Stimulated activated CD4-positive, alpha-beta T cell treated with anti-CD3 and anti-CD28 coated beads, Interleukin-12 subunit alpha, Interleukin-12 subunit beta, amount 100 ng/mL, for 4 hours (primary cell): ENCODE data around the gene FXYD7.
A peak's percentile ranks its signal among the peaks of the same experiment; 100 is the strongest.
"Not testable (repeated sequence)": the region's sequence is repeated elsewhere in the genome, so short reads cannot be mapped to it uniquely, and the experiment has no call there.

ENCODE experiments used
- DNase-seq: peaks from one replicate; pipeline ENCODE4 v3.0.0-alpha.2; 2020

FXYD7 gene

DNA sequence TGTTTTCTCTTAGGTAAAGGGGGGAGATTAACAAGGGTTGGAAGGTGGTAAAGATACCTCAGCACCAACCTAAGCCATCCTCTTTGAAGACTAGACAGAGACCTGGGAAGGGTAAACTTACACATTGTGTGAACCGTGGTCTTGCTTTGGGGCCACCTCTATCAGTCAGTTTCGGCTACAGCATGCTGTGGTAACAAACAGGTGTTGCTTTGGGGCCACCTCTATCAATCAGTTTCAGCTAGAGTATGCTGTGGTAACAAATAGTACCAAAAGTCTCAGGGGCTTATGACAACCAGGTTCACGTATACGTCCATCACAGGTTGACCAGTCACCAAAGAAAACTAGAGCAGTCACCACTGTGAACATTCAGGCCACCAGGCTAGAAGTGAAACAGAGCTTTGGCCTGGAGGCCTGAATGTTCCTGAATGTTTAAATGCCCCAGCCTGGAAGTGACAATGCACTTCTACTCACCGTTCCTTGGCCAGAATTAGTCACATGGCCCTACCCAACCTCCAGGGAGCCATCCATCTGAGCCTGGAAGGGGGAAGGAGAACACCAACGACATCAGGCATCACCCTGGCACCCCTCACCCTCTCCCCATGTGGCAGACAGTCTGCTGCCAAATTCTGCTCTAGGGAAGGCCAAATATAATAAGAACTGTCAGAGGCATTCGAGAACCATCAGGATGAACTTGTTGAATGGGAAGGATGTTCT, 3.8 kb downstream of the FXYD7 start:
- no peak for DNase-seq

DNA sequence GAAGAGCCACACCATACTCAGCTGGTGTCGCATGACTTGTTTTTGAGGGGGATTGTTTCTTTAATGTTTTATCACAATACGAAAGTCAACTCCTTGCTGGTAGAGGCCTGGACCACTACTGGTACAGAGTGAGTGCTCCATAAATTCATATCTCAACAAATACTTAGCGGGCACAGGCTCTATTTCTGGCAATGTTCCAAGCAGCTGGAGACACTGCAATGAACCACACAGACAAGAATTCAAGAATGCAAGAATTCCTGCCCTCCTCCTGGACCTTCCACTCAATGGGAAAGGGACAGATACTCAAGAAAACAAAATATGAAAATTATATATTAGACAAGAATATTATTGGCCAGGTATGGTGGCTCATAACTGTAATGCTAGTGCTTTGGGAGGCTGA, 6.4 kb downstream of the FXYD7 start:
- DNase-seq: no peak

DNA sequence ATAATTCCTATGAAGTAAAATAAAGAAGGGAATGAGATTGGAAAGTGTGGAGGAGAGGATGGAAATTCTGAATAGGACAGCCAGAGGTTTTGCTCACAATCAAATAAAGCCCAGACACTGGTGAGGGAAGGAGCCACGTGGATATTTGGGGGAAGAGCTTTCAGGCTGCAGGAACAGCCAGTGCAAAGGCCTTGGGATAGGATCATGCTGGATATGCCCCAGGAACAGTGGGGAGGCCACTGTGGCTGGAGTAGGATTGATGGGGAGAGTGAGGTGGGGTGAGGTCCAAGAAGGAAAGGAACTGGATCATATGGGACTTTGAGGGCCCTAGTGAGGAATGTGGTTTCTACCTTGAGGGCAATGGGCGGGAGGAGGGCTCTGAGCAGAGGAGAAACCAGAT, 7.4 kb downstream of the FXYD7 start:
- no peak for DNase-seq

DNA sequence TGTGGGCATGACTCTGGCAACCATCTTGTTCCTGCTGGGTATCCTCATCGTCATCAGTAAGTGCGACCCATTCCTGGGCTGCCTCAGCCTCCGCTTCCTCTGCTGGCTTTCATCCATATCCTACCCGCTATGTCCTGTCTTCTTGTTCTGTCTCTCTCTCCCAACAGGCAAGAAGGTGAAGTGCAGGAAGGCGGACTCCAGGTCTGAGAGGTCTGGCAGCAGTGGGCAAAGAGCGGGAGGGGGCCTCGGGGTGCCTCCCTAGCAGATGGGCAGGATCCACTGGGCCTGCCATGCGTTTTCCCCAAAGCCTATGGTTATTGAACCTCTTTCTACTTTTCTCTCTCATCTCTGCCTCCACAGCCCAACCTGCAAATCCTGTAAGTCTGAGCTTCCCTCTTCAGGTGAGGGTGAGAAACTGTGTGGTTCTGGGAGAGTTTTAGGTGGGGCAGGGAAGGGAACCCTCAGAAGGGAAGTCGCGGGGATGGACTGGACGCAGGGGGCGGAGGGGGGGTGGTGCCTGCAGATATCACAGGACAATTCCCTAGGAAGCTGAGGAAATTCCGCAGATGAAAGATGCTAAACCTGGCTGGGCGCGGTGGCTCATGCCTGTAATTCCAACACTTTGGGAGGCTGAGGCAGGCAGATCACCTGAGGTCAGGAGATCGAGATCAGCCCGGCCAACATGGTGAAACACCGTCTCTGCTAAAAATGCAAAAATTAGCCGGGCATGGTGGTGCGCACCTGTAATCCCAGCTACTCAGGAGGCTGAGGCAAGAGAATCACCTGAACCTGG, 8.4 kb downstream of the FXYD7 start:
- DNase-seq: no peak

DNA sequence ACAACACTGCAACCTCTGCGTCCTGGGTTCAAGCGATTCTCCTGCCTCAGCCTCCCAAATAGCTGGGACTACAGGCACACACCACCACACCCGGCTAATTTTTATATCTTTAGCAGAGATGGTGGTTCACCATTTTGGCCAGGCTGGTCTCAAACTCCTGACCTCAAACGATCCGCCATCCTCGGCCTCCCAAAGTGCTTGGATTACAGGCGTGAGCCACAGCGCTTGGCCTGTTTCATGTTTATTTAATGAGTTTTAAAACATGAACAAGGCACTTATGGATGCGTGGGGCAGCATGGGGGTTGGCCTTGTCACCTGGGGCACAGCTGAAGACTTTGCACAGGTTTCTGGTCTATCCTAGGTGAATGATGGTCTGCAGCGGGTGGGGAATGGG, 10.1 kb downstream of the FXYD7 start:
- DNase-seq: not testable (repeated sequence)

DNA sequence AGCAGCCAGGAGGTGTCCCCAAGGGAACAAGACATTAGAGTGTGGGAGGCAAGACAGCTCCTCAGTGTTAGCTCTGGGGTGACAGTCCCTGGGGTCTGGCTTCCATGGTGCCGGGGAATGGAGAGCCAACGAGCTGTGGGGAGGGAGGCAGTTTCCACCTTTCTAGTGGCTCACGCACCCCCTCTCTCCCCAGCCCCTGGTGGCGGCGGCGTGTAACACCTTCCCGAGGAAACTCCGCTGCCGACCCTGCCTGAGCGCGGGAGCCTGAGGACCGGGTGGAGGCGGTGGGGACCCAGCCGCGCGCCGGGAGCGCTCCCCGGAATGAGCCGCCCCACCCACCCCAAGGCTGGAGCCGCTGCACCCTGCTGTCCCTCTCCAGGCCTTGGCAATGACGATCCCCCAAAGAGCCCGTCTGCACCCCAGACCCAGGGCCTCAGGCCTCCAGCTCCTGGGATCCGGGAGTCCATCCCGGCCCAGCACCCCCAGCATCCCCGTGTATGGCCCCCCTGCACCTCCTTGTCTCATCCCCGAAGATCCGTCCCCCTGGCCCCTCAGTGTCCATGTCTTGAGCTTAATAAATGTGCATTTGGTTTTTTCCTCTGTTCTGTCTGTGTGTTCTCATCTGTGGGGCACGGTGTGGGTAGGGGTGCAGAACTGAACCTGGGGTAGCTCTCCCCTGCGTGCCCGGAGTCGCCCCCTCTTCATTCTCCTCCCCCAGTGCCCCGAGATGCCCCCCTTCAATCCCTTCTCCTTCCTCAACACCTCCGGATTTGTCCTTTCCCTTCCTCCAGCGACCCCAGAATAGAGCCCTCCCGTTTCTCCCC, 10.9 kb downstream of the FXYD7 start:
- peak; percentile 75 for DNase-seq

DNA sequence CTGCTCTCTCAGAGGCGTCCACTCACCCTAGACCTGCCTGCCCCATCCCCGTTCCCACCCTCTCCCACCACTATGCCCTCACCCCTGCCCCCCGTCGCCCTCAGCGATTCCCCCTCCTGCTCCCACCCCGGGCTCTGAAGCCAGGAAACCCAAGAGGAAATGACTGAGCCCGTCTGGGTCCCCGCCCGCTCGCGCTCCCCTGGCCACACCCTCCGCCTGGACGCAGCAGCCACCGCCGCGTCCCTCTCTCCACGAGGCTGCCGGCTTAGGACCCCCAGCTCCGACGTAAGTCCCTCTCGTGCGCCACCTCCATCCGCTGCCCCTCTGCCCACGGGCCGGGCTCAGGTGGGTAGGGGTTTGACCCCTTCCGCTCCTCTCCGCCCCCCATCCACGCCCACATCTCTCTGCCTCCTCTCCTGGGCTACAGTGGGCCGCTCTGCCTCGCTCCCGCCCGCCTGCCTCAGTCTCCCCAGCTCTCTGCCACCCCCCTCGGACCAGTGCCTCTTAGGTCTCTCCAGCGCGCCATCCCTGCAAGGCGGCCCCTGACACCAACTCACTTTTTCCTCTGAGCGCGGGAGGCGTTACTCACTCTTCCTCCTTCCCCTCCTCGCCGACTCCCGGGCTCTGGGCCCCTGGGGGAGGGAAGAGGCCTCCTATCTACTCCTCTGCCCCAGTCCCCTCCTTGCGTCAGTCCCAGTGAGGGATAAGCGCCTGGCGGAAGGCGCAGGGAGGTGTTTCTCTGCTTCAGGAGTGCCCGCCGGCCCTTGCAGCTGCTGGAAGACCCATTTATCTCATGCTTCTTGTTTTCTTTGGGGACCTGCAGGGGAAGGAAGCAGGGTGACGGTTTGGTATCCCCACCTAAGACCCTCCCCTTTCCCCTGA, 11.7 kb downstream of the FXYD7 start, which contains the start of gene FXYD5:
FXYD5 (plus strand) TSS at position 211 of the 882 bp plus-strand sequence. CDS start 816 bp downstream, outside the sequence.
- DNase-seq: peak; percentile 83

DNA sequence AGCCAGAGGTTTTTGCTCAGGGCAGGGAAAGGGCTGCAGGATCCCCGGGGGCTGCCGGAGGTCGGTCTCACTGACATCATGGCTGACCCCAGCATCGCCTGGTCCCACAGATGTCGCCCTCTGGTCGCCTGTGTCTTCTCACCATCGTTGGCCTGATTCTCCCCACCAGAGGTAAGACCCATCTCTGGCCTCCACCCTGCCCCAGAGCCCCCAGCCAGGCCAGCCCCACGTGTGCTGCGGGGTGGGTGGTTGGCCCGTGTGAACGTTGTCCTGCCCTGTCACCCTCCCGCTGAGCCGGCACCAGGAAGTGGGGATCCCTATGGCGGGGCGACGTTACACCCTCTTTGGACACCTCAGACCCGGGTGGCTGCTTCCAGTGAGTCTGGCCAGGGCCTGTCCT, 12.4 kb downstream of the FXYD7 start:
- peak; percentile 37 for DNase-seq

DNA sequence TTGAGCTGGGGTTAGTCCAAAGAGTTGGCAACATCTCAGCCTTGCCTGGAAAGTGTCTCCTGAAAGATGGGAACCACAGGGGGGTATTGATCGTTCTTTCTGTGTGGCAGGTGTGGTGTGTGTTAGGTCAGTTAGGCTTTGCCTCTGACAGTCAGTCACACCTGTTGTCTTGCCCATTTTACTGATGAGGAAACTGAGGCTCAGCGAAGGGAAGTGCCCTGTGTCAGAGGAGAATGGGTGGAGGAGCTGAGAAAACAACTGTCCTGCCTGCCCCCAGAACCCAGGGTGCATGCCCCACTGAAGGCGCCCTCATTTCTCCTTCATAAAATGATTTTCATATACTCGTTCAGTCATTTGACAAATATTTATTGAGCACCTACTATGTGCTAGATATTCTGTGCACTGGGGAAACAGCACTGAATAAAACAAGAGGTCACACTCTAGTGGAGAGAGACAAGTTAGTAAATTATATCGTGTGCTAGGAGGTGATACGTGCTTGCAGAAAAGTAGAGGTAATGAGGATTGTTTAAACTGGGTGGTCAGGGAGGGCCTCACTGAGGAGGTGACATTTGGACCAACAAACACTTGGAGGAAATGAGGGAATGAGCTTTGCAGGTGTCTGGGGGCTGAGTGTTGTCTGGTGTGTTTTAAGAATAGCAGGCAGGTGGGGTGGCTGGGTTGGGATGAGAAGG, 13.1 kb downstream of the FXYD7 start:
- no peak for DNase-seq

DNA sequence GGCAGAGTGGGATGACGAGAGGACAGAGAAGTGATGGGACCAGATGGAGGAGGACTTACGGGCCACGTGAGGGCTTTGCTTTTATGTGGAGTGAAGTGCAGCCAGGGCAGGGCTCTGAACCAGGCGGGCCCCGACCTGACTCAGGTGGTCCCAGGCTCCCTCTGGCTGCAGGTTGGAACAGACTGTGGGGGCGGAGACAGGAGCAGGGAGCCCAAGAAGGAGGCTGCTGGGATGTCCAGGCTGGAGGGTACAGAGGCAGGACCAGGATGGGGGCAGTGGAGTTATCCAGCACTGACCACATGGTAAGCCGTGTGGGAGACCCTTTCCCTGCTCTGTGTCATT, 13.6 kb downstream of the FXYD7 start:
- no peak for DNase-seq

DNA sequence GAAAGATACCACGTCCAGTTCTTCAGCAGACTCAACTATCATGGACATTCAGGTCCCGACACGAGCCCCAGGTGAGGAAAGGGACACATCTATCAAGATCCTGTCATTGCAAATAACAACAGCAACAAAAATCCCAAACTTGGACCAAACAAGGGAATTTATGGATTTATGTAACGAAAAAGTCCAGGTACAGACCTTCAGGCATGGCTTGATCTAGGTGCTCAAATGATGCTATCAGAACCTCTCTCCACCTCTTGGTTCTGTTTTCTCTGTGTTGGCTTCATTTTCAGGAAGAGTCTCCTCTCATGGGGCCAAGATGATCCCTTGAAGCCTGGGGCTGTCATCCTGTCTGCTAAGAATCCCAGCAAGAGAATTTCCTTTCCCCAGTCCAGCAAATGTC, 14.4 kb downstream of the FXYD7 start:
- no peak for DNase-seq

DNA sequence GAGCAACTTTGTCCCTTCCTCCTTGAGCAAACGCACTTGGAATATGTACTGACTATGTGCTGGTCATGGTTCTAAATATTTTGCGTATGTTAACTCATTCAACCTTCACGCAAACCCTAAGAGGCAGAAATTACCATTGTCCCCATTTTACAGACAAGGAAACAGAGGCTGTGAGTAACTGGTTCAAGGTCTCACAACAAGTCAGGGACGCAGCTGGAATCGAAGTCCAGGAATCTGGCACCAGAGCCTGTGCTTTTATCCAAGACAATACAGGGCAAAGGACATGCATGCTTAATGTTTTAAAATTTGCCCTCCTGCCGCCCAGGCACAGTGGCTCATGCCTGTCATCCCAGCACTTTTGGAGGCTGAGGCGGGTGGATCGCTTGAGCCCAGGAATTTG, 16.6 kb downstream of the FXYD7 start:
- no peak for DNase-seq

DNA sequence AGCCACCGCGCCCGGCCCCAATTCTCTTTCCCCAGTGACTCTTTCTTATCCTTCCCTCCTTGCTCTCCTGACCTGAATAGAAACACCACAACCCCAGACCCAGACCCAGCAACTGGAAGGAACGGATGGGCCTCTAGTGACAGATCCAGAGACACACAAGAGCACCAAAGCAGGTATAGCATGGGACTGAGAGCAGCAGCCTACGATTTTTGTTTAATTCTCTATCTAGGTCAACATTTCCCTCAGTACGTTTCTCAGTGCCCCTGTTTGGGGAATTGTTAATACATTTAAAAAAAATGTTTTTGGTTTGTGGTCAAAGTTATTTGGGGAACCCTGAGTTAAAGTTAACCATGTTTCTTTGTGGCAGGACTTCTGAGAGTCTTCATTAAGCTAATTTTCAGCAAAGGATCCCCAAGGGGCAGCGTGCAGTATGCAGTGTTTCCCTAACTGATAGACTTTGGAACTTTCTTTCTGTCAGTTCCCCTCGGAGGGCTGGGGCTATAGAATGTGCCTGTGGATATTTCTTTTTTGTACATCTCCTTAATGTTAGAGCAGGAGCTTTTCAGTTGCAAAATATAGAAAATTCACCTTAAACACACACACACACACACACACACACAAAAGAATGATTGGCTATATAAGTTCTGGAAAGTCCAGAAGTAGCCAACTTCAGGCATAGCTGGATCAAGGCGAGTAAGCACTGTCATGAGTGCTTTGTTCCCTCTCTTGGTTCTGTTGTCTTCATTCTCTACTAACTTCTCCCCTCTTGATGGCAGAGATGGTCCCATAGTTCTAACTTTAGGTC, 17.8 kb downstream of the FXYD7 start:
- DNase-seq: no peak

DNA sequence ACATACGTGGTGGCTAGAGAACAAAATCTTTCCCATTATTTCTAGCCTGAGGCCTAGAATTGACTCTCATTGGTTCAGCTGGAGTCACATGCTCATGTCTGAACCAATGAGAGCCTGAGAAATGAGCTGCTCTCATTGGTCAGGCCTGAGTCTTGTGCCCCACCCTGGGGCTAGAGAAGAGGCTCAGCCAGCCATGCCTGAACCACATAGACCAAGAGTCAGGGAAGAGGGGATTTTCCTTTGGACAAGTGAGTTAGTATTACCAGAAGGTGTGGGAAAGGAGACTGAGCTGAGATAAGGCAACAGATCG, 18.3 kb downstream of the FXYD7 start:
- no peak for DNase-seq

DNA sequence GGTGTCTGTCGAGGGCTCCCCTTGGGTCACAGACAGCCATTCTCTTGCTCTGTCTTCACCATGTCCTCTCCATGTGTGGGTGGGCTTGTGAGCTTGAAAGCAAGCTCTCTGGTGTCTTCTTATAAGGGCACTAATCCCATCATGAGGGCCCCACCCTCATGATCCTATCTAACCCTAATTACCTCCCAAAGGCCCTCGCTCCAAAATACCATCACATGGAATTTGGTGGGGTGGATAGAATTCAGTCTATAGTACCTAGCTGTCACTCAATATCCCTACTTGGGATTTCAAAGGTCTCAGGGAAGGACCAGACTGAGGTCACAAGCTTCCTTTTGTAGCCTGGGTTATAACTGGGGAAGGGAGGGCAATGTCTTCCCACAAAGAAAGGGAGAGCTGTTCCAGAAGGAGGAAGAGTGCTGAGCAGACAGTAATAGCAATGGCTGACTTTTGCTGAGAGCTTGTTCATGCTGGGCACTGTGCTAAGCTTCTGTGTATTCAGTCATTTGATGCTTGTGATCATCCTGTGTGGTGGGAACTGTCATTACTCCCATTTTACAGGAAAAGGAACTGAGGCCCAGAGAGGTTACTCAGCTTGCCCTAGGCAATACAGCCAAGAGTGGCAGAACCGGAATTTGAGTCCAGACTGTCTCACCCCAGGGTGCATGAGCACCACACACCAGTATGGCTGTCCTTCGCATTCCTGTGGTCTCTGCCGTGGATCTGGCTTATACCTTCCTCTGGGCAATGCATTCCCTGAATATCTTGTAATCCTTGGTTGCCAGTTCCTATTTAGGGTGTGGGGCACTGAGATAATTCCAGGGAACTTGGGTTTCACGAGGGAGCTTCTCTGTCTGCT, 19.6 kb downstream of the FXYD7 start:
- no peak for DNase-seq

DNA sequence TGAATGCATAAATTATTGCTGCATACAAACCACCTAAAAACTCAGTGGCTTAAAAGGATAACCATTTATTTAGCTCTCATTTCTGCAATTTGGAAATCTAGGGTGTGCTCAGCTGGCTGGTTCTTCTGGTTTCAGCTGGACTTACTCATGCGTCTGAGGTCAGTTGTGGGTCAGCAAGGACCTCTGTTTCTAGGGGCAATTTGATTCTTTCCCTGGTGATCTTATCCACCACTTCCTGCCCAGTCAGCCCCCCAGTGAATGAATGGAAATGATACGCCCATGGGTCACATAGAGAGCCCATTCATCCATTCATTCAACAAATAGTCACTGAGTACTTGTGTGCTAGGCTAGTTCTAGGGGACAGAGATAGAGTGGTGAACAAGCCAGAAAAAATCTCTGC, 21.4 kb downstream of the FXYD7 start:
- no peak for DNase-seq

DNA sequence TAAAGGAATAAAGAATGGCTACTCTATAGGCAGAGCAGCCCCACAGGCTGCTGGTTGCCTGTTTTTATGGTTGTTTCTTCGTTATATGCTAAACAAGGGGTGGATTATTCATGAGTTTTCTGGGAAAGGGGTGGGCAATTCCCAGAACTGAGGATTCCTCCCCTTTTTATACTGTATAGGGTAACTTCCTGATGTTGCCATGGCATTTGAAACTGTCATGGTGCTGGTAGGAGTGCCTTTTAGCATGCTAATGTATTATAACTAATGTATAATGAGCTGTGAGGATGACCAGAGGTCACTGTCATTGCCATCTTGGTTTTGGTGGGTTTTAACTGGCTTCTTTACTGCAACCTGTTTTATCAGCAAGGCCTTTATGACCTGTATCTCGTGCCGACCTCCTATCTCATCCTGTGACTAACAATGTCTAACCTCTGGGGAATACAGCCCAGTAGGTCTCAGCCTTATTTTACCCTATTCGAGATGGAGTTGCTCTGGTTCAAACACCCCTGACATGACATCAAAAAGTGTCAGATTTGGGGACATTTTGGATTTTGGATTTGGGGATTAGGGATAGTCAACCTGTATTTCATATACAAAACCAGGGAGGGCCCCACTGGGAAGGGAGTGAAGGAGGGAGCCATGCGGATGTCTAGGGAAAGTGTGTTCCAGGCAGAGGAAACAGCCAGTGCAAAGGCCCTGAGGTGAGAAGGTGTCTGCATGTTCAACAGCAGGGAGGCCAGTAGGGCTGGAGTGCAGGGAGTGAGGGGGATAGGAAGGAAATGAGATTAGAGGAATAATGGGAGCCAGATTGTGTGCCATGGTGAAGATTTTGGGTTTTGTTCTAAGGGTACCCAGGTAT, 22.4 kb downstream of the FXYD7 start:
- DNase-seq: no peak

DNA sequence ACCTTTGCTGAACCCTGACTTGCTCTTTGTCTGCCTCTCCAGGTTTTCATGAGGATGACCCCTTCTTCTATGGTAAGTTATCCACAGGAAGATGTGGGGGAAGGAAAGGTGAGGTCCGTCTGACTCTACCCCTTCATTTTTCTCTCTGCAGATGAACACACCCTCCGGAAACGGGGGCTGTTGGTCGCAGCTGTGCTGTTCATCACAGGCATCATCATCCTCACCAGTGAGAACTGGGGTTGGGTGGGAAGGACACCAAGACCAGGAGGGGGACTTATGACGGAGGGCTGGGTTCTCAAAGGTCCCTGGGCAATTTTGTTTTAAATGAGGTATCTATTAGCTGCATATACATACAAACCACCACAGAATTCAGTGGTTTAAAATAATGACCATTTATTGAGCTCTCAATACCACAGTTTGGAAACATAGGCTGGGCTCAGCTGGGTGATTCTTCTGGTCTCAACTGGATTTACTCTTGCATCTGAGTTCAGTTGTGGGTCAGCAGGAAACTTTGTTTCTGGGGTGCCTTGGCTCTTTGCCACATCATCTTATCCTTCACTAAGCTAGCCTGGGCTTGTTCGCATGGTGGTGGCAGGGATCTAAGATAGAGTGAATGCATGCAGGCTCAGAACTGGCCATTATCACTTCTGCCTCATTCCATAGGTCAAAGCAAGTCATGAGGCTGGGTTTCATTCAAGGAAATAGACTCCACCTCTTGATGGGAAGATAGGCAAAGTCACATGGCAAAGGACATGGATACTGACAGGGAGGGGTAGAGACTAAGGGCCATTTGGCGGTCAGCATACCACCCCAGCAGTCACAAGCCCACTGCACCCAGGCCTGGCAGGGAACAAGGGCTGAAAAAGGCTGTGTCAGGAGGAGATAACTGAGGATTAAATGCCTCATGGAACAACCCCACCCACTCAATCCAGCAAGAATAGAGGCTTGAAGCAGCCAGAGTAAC, 23.3 kb downstream of the FXYD7 start:
- no peak for DNase-seq
